H1 (cell line): Measurements from ENCODE around the gene RTN4. TPM values are rescaled to one million over a fixed set of nuclear protein-coding genes. Genes with fewer than 3 reads are reported as not detected.

Experiments used
- CTCF ChIA-PET: fragments of 300-600 bp; sonication (Branson Sonifier 250); formaldehyde crosslinking; loops from one replicate; lab custom pipeline; 2021; ENCODE audit not compliant: partially characterized antibody; lab: Charles Lee
- POLR2A ChIA-PET: fragments of 300-600 bp; sonication (Branson Sonifier 250); formaldehyde crosslinking; loops from one replicate; lab custom pipeline; 2021; ENCODE audit warnings: inconsistent platforms; ENCODE audit not compliant: partially characterized antibody; lab: Charles Lee
- DNase-seq, 2 experiments: peaks; one replicate each; pipeline versions ENCODE4 v3.0.0 to v3.0.0-alpha.2; 2010 to 2022; ENCODE audit warnings: low spot score in 2 of 2, low read depth in 1 of 2, mixed read lengths in 1 of 2
- FAIRE-seq: peaks from 2 replicates; lab custom pipeline; 2011; peaks lifted over from hg19 to GRCh38; lab: Jason Lieb, UNC
- H2AFZ ChIP-seq: 2 replicates; pipeline ENCODE4 v1.8.1; 2012; ENCODE audit warnings: low read length, inconsistent platforms
- H2AK5ac ChIP-seq: 2 replicates; pipeline ENCODE4 v1.6.1; 2013; ENCODE audit warnings: low read depth, low read length
- H2BK120ac ChIP-seq: replicated peaks from 2 replicates; pipeline ENCODE3; 2013; ENCODE audit warnings: low read depth, low read length, inconsistent platforms
- H2BK12ac ChIP-seq: 2 replicates; pipeline ENCODE4 v1.6.1; 2013; ENCODE audit warnings: low read depth, low read length
- H2BK15ac ChIP-seq: 2 replicates; pipeline ENCODE4 v1.6.1; 2013; ENCODE audit warnings: low read length
- H2BK20ac ChIP-seq: 2 replicates; pipeline ENCODE4 v1.6.1; 2013; ENCODE audit warnings: low read length
- H2BK5ac ChIP-seq: 2 replicates; pipeline ENCODE4 v1.6.1; 2013; ENCODE audit warnings: low read depth, low read length
- H3K14ac ChIP-seq: 2 replicates; pipeline ENCODE4 v1.6.1; 2013; ENCODE audit warnings: inconsistent platforms; ENCODE audit not compliant: insufficient read length
- H3K18ac ChIP-seq: 2 replicates; pipeline ENCODE4 v1.6.1; 2013; ENCODE audit warnings: low read length; ENCODE audit errors: extremely low read depth
- H3K23ac ChIP-seq: 2 replicates; pipeline ENCODE4 v1.6.1; 2013; ENCODE audit warnings: inconsistent platforms; ENCODE audit not compliant: insufficient read length
- H3K23me2 ChIP-seq: 2 replicates; pipeline ENCODE4 v1.6.1; 2013; ENCODE audit warnings: low read depth, low read length
- H3K27ac ChIP-seq: 2 replicates; pipeline ENCODE4 v1.6.1; 2011; ENCODE audit warnings: low read depth, low read length, inconsistent platforms
- H3K27me3 ChIP-seq, 4 experiments: replicated peaks in 1 of 4; 1 replicate in 1 of 4; 2 replicates in 3 of 4; pipeline versions ENCODE4 v1.6.1 to v1.8.1; 2011 to 2013; ENCODE audit warnings: low read length in 3 of 4, mild to moderate bottlenecking in 3 of 4, inconsistent platforms in 2 of 4, mixed read lengths in 2 of 4, moderate library complexity in 1 of 4; ENCODE audit not compliant: control insufficient read depth in 3 of 4, insufficient read depth in 3 of 4; ENCODE audit errors: extremely low read depth in 1 of 4
- H3K36me3 ChIP-seq, 4 experiments: 2 replicates each; pipeline versions ENCODE4 v1.6.1 to v1.8.1; 2011 to 2013; ENCODE audit warnings: mild to moderate bottlenecking in 4 of 4, low read length in 3 of 4, moderate library complexity in 2 of 4, control low read depth in 1 of 4, inconsistent platforms in 1 of 4; ENCODE audit not compliant: insufficient read depth in 4 of 4, control insufficient read depth in 2 of 4
- H3K4ac ChIP-seq: replicated peaks from 2 replicates; pipeline ENCODE3; 2013; ENCODE audit warnings: low read length, low read depth, mixed read lengths, inconsistent platforms; ENCODE audit not compliant: insufficient read length
- H3K4me1 ChIP-seq, 4 experiments: replicated peaks in 1 of 4; 1 replicate in 1 of 4; 2 replicates in 3 of 4; pipeline versions ENCODE4 v1.6.1 to v1.8.1; 2011 to 2013; ENCODE audit warnings: low read length in 3 of 4, inconsistent platforms in 2 of 4, mixed read lengths in 1 of 4; ENCODE audit not compliant: insufficient read depth in 4 of 4, control insufficient read depth in 3 of 4
- H3K4me2 ChIP-seq, 2 experiments: 2 replicates each; pipeline versions ENCODE4 v1.6.1 to v1.8.1; 2011 to 2013; ENCODE audit warnings: low read depth in 2 of 2, low read length in 2 of 2, control low read depth in 1 of 2, inconsistent platforms in 1 of 2, mild to moderate bottlenecking in 1 of 2; ENCODE audit not compliant: insufficient read depth in 1 of 2
- H3K4me3 ChIP-seq, 4 experiments: fragments of 200-600, 300-600 bp in 1 of 4; sonication (generic), shearing (Covaris generic), sonication (Bioruptor Twin) in 1 of 4; 2 replicates each; pipeline versions ENCODE4 v1.5.1 to v1.8.1; 2011 to 2016; ENCODE audit warnings: low read length in 4 of 4, low read depth in 3 of 4, control low read depth in 2 of 4, inconsistent platforms in 2 of 4, mild to moderate bottlenecking in 2 of 4, mixed read lengths in 1 of 4, moderate library complexity in 1 of 4; ENCODE audit not compliant: insufficient read depth in 2 of 4; ENCODE audit errors: extremely low read depth in 1 of 4
- H3K56ac ChIP-seq: replicated peaks from 2 replicates; pipeline ENCODE3; 2013; ENCODE audit warnings: low read depth, mild to moderate bottlenecking, mixed read lengths, low read length, inconsistent platforms; ENCODE audit not compliant: insufficient read length
- H3K79me1 ChIP-seq: 2 replicates; pipeline ENCODE4 v1.6.1; 2013; ENCODE audit warnings: low read depth, low read length, control low read depth
- H3K79me2 ChIP-seq, 2 experiments: 2 replicates each; pipeline versions ENCODE4 v1.6.1 to v1.8.1; 2012 to 2013; ENCODE audit warnings: low read length in 2 of 2, mild to moderate bottlenecking in 2 of 2, inconsistent platforms in 1 of 2; ENCODE audit not compliant: insufficient read depth in 2 of 2, control insufficient read depth in 1 of 2
- H3K9ac ChIP-seq, 4 experiments: replicated peaks in 1 of 4; 1 replicate in 1 of 4; 2 replicates in 3 of 4; pipeline versions ENCODE4 v1.6.1 to v1.8.1; 2011 to 2013; ENCODE audit warnings: low read depth in 3 of 4, low read length in 3 of 4, control low read depth in 2 of 4, mild to moderate bottlenecking in 2 of 4, moderate library complexity in 2 of 4, inconsistent platforms in 1 of 4; ENCODE audit errors: extremely low read depth in 1 of 4
- H3K9me3 ChIP-seq, 2 experiments: 2 replicates each; pipeline versions ENCODE4 v1.6.1 to v1.8.1; 2012 to 2013; ENCODE audit warnings: mild to moderate bottlenecking in 2 of 2, moderate library complexity in 2 of 2, control low read depth in 1 of 2, inconsistent platforms in 1 of 2, low read depth in 1 of 2, low read length in 1 of 2, mixed read lengths in 1 of 2; ENCODE audit not compliant: insufficient read depth in 2 of 2
- H4K20me1 ChIP-seq, 2 experiments: replicated peaks in 1 of 2; 2 replicates each; pipeline versions ENCODE3 to v1.8.1; 2011 to 2013; ENCODE audit warnings: inconsistent platforms in 2 of 2, low read length in 2 of 2, mild to moderate bottlenecking in 1 of 2; ENCODE audit not compliant: insufficient read depth in 2 of 2, control insufficient read depth in 1 of 2
- H4K5ac ChIP-seq: 2 replicates; pipeline ENCODE4 v1.6.1; 2013; ENCODE audit warnings: low read length, low read depth, mixed read lengths, inconsistent platforms; ENCODE audit not compliant: insufficient read length
- H4K8ac ChIP-seq: 2 replicates; pipeline ENCODE4 v1.8.0; 2013; ENCODE audit warnings: mild to moderate bottlenecking, moderate library complexity, low read length, inconsistent platforms; ENCODE audit not compliant: insufficient read depth; ENCODE audit errors: extremely low read depth
- H4K91ac ChIP-seq: replicated peaks from 2 replicates; pipeline ENCODE3; 2013; ENCODE audit warnings: low read length, mixed read lengths, inconsistent platforms; ENCODE audit not compliant: insufficient read length
- BACH1 ChIP-seq: IDR thresholded peaks from 2 replicates; pipeline ENCODE4 v1.6.1; 2012; ENCODE audit warnings: low read length, improper control_type of control experiment
- BRCA1 ChIP-seq: IDR thresholded peaks from 2 replicates; pipeline ENCODE4 v1.6.1; 2012; ENCODE audit warnings: low read depth, low read length, improper control_type of control experiment
- CBX5 ChIP-seq: fragments of 300-800, 300-1000 bp; sonication (generic); IDR thresholded peaks from 2 replicates; pipeline ENCODE4 v1.7.1; 2016; ENCODE audit warnings: antibody characterized with exemption, low read length, low read depth
- EZH2 ChIP-seq: fragments of 200-600 bp; sonication (generic); IDR thresholded peaks from 2 replicates; pipeline ENCODE4 v1.7.1; 2012; ENCODE audit warnings: low read depth, mild to moderate bottlenecking, moderate library complexity, low read length, inconsistent platforms; ENCODE audit not compliant: severe bottlenecking
- PHF8 ChIP-seq: fragments of 200-600 bp; sonication (generic); conservative IDR thresholded peaks from 2 replicates; pipeline ENCODE4 v1.7.1; 2012; ENCODE audit warnings: low read depth, mild to moderate bottlenecking, inconsistent platforms, low read length, moderate library complexity
- RBBP5 ChIP-seq: IDR thresholded peaks from 2 replicates; pipeline ENCODE4 v1.7.1; 2012; ENCODE audit warnings: low read depth, mild to moderate bottlenecking, inconsistent platforms, low read length, moderate library complexity, borderline replicate concordance
- SAP30 ChIP-seq: fragments of 300-600 bp; sonication (generic); IDR thresholded peaks from 2 replicates; pipeline ENCODE4 v1.7.1; 2012; ENCODE audit warnings: low read length, moderate library complexity, mild to moderate bottlenecking, inconsistent platforms; ENCODE audit not compliant: insufficient read depth, insufficient replicate concordance
- SIX5 ChIP-seq: IDR thresholded peaks from 2 replicates; pipeline ENCODE4 v1.6.1; 2011; ENCODE audit warnings: mild to moderate bottlenecking, low read depth, low read length
- SP1 ChIP-seq: IDR thresholded peaks from 2 replicates; pipeline ENCODE4 v1.6.1; 2011; ENCODE audit warnings: low read depth, low read length
- YY1 ChIP-seq: IDR thresholded peaks from 2 replicates; pipeline ENCODE4 v1.6.1; 2011; ENCODE audit warnings: low read depth, mild to moderate bottlenecking, low read length
- WGBS, 2 experiments: shearing (Covaris generic) in 1 of 2; methylation state at CpG; one replicate each; pipeline versions ENCODE4 v1.1.6 to v1.1.7; 2013 to 2015; ENCODE audit warnings: low lambda C conversion rate in 2 of 2, mixed read lengths in 2 of 2, inconsistent platforms in 1 of 2, low coverage in 1 of 2, missing lambda C conversion rate in 1 of 2; ENCODE audit not compliant: insufficient replicate concordance in 2 of 2, insufficient coverage in 1 of 2, insufficient read length in 1 of 2; ENCODE audit errors: extremely low coverage in 1 of 2, missing lambda C conversion rate in 1 of 2; 5-methylcytosine and 5-hydroxymethylcytosine counted together
- polyA plus RNA-seq, 7 experiments: library from polyadenylated mRNA; depleted of rRNA in 3 of 7; stranded (reverse) in 5 of 7; unstranded in 2 of 7; fragments of >200 nt in 5 of 7; fragments of 200-250 nt in 2 of 7; gene quantifications; 1 replicate in 5 of 7; 2 replicates in 1 of 7; 4 replicates in 1 of 7; pipeline versions ENCODE4 v1.2.1 to v1.2.3, GENCODE V29; 2011 to 2013; ENCODE audit warnings: missing spikeins in 2 of 7, mixed read lengths in 2 of 7
- total RNA-seq: library from RNA; stranded (reverse); fragmentation: NEBNext Ultra II Directional; extraction: Animal tissue kit (Norgen Biotek cat#: 25700); gene quantifications from 2 replicates; pipeline ENCODE4 v1.2.1, GENCODE V29; 2021
- TF ChIP-seq, protein P1 (sequence below): IDR thresholded peaks from 2 replicates; pipeline ENCODE4 v1.6.1; 2012; ENCODE audit warnings: inconsistent platforms

Gene RTN4
- total and polyA plus RNA-seq, 2 of the 8 experiments (the other 6 are each of a cell fraction or from before 2014, with no cell fraction given): 179 to 242 TPM

DNA sequence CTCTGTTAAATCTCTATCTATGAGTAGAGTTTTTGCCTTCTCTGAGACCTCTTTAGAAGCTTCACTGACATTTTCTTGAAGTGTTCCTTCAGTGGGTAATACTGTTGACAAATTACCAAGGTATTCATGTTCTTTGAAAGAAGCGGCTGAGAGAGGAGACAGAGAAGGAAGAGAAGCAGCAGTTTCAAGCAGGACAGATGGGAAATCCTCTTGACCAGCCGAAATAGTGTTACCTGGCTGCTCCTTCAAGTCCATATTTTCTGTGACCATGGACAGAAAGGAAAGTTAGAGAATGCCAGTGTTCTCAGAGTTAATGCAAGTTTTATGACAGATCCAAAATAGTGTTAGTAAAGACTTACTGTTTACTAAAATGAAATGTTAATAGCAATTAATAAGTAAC, 23.0 kb downstream of the RTN4 start:
- Histone ChIP-seq H3K4me1 (peaks cover 0 to 32% (median 20%) of the 10 kb centered on the region in 4 experiments), H3K9ac (no peak overlapping the region), H3K9me3 (no peaks in the 10 kb centered on the region), H3K23ac (no peak overlapping the region), H3K4ac (no peak overlapping the region), H2BK15ac (no peak overlapping the region), H2AFZ (no peak overlapping the region), H4K5ac (no peak overlapping the region), H2BK120ac (no peak overlapping the region), H3K27me3 (no peaks in the 10 kb centered on the region), H3K18ac (no peak overlapping the region), H3K36me3 (no peaks in the 10 kb centered on the region; a peak in 1 of 8 replicates), H3K56ac (no peak overlapping the region), H3K27ac (no peak overlapping the region), H2BK12ac (no peak overlapping the region), H3K4me2 (no peak overlapping the region), H3K4me3 (no peak overlapping the region), H2BK20ac (no peak overlapping the region), H4K8ac (no peak overlapping the region), H2BK5ac (no peak overlapping the region), H3K14ac (no peak overlapping the region), H4K91ac (no peak overlapping the region), H2AK5ac (no peak overlapping the region), H3K23me2 (peaks cover 3% of the 10 kb centered on the region; the same call in 1 of the 2 replicates), H4K20me1 (peaks cover 26 to 32% of the 10 kb centered on the region in 2 experiments), H3K79me2 (peaks cover 40 to 100% of the 10 kb centered on the region in 2 experiments), H3K79me1 (peaks cover 3% of the 10 kb centered on the region; the same call in 1 of the 2 replicates)
- ChIA-PET POLR2A (interaction anchor here (0.6 kb wide), 1 partner anchor 73 kb away, joined by 4 read pairs; no protein-coding TSS in a partner anchor), CTCF (interaction anchor here (0.9 to 1.4 kb wide), 2 partner anchors 31 to 141 kb away, joined by 3 to 4 read pairs; no protein-coding TSS in a partner anchor)
- DNase-seq (no peak), FAIRE-seq (no peak)
- 95% methylated on average over 2 of the region's 2 CpGs; no CpG with 5 or more reads in 1 of the 2 experiments for WGBS, 2 experiments
- TF ChIP-seq YY1 (no peak), SIX5 (no peak), SP1 (no peak), CBX5 (no peak), BRCA1 (no peak), SAP30 (no peak), PHF8 (no peak), EZH2 (no peak), RBBP5 (no peak), BACH1 (no peak)
- TF ChIP-seq, protein P1, sequence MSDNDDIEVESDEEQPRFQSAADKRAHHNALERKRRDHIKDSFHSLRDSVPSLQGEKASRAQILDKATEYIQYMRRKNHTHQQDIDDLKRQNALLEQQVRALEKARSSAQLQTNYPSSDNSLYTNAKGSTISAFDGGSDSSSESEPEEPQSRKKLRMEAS: no peak
